Hepatic stellate cell (primary cell): Measurements from ENCODE around the gene CHRDL1.
A peak's percentile ranks its signal among the peaks of the same experiment; 100 is the strongest.
"Not testable (repeated sequence)": the region's sequence is repeated elsewhere in the genome, so short reads cannot be mapped to it uniquely, and the experiment has no call there.

Experiments used
- DNase-seq: peaks from one replicate; pipeline ENCODE4 v3.0.0; 2011; ENCODE audit warnings: low spot score

The CHRDL1 gene

DNA sequence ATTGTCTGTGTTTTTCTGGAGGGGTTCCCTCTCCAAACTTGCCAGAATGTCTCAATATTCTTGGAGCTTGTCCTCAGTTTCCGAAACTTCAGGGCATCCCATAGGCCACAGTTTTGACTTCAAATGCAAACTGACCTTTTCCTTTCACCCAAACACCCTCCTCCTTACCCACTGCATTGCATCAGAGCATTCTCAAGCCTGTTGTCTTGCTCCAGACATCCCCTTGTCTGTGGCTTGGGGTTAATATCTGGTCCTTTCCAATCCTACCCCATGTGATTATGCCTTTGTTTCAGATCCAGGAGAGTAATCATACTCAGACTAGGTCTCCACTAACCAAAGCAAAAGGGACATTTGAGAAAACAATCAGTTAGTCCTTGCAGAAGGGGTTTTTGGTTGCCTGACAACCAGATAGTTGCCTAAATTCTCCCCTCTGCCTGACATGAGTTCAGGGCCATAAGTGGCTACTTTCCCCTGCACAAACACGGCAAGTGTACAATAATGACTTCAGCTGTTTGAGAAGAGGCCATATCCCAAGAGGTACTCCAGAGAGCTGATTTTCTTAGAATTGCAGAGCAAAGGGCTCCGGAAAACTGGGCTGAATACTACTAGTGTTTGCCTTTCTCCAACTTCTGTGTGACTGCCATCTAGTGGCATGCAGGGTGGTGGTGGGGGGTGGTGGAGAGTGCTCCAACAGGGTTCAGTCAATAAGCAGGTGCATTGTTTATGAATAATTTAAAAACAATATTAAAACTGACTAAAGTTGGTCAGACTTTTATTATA, 130.2 kb downstream of the CHRDL1 start:
- DNase-seq: peak; percentile 2

- DNase-seq: no peak
Measured at GRCh38 chrX:110657073-110657472, 138.5 kb downstream of the CHRDL1 start.

GRCh38 chrX:110654280-110654679, 141.3 kb downstream of the CHRDL1 start:
- DNase-seq: not testable (repeated sequence)

DNA sequence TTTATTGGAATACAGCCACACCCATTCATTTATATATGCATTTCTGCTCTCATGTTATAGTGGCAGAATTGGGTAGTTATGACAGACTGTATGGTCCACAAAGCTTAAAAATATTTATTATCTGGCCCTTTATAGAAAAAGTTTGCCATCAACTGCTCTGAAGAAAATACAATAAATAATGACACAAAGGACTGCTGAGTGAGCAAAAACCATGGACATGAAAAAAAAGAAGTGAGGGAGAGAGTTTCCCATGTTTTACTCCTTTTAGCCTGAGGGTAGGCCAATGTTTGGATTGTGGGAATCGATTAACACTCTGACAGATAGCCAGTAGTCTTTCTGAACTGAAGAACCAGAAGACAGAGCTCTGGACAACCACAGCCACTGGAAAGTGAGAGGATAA, 149.2 kb downstream of the CHRDL1 start:
- no peak for DNase-seq
